Neural crest cell (in vitro differentiated cells): ENCODE measurements around the gene KRT77. TPM values are rescaled to one million over a fixed set of nuclear protein-coding genes. Genes with fewer than 3 reads are reported as not detected.

ENCODE experiments used
- DNase-seq: peaks from one replicate; pipeline ENCODE4 v3.0.0; 2021; ENCODE audit warnings: low read depth, mixed read lengths, low spot score
- H3K27ac Mint-ChIP-seq: one replicate; pipeline ENCODE4 v1.8.0; 2021; ENCODE audit warnings: mild to moderate bottlenecking, mixed read lengths; ENCODE audit not compliant: unreplicated experiment
- H3K27me3 Mint-ChIP-seq: 2 replicates; pipeline ENCODE4 v1.8.0; 2021; ENCODE audit warnings: low read depth, mild to moderate bottlenecking, mixed read lengths
- H3K36me3 Mint-ChIP-seq: 2 replicates; pipeline ENCODE4 v1.8.0; 2021; ENCODE audit warnings: low read depth, mild to moderate bottlenecking, mixed read lengths
- H3K4me1 Mint-ChIP-seq: 2 replicates; pipeline ENCODE4 v1.8.0; 2021; ENCODE audit warnings: mixed read lengths
- H3K4me3 Mint-ChIP-seq: one replicate; pipeline ENCODE4 v1.8.0; 2021; ENCODE audit warnings: mild to moderate bottlenecking, mixed read lengths
- H3K9me3 Mint-ChIP-seq: 2 replicates; pipeline ENCODE4 v1.8.0; 2021; ENCODE audit warnings: mixed read lengths
- total RNA-seq: library from RNA; stranded (reverse); gene quantifications from 2 replicates; pipeline ENCODE4 v1.2.1, GENCODE V29; 2021
- TF ChIP-seq, protein P1 (sequence below): fragments of 200-600 bp; sonication (generic); conservative IDR thresholded peaks from 2 replicates; pipeline ENCODE4 v1.5.0; 2021; ENCODE audit warnings: antibody characterized with exemption, mild to moderate bottlenecking

The KRT77 gene
- total RNA-seq, 1 donor from 2014 or later: not detected

DNA sequence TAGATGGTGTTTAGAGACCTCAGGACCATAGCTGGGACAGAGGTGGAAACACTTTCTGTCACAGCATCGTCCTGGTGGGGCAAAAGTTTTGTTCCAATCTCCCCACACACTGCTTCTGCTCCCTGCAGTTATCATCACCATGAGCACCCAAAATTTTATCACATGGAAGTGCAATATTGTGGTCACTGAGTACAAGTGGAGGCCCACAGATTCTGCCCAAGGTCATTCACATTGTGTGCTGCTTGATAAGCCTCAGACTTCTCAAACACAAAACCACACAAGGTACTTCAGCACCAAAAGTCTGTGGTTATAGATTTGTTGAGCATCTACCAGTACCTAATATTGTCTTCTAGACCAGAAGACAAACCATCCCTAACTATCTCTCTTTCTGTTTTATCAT lies 554 bp upstream of the KRT77 start:
- Mint-ChIP-seq H3K27me3 (peaks cover 24% of the 10 kb centered on the region), H3K4me1 (peaks cover 11% of the 10 kb centered on the region), H3K4me3 (no peak overlapping the region), H3K9me3 (no peaks in the 10 kb centered on the region), H3K27ac (no peak overlapping the region), H3K36me3 (no peaks in the 10 kb centered on the region)
- no peak for DNase-seq
- TF ChIP-seq, protein P1, sequence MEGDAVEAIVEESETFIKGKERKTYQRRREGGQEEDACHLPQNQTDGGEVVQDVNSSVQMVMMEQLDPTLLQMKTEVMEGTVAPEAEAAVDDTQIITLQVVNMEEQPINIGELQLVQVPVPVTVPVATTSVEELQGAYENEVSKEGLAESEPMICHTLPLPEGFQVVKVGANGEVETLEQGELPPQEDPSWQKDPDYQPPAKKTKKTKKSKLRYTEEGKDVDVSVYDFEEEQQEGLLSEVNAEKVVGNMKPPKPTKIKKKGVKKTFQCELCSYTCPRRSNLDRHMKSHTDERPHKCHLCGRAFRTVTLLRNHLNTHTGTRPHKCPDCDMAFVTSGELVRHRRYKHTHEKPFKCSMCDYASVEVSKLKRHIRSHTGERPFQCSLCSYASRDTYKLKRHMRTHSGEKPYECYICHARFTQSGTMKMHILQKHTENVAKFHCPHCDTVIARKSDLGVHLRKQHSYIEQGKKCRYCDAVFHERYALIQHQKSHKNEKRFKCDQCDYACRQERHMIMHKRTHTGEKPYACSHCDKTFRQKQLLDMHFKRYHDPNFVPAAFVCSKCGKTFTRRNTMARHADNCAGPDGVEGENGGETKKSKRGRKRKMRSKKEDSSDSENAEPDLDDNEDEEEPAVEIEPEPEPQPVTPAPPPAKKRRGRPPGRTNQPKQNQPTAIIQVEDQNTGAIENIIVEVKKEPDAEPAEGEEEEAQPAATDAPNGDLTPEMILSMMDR: no peak

DNA sequence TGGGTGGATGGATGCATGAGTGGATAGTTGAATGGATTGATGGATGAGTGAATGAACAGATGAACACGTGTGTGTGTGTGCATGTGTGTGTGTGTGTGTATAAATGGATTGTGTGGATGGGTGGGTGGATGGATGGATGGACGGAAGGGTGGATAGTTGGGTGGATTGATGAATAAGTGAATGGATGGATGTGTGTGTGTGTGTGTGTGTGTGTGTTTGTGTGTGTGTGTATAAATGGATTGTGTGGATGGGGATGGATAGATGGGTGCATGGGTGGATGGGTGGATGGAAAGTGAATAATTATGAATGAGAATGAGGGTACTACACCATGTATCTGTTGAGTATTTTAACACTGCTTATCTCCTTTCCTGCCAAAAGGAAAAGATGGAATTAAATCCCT lies 986 bp downstream of the KRT77 start:
- H3K9me3 Mint-ChIP-seq: no peaks in the 10 kb centered on the region
- peaks cover 2% of the 10 kb centered on the region for H3K4me1 Mint-ChIP-seq
- DNase-seq: no peak
- TF ChIP-seq, protein P1: no peak
- no peaks in the 10 kb centered on the region for H3K36me3 Mint-ChIP-seq
- H3K27me3 Mint-ChIP-seq: peaks cover 34% of the 10 kb centered on the region
- H3K4me3 Mint-ChIP-seq: no peak overlapping the region
- no peak overlapping the region for H3K27ac Mint-ChIP-seq

DNA sequence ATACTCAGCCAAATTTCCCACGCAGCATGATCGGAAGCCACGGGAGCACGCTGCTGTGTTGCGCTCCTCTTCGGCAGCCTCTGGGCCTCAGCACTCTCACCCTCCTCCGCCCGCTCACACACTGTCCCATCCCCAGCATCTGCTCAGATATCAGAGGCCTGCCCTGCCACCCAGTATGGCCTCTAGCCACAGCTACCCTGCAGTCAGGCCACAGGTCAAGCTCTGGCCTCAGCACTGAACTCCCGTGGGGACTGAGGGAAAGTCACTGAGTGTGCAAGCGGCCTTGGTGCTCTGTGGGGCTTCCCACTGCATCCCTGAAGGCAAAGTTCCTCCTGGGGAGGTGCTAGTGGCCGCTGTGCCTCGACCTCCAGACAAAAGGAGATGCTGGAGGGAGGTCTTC lies 2.0 kb downstream of the KRT77 start:
- TF ChIP-seq, protein P1: no peak
- peaks cover 32% of the 10 kb centered on the region for H3K27me3 Mint-ChIP-seq
- H3K27ac Mint-ChIP-seq: no peak overlapping the region
- H3K36me3 Mint-ChIP-seq: no peaks in the 10 kb centered on the region
- no peak overlapping the region for H3K4me3 Mint-ChIP-seq
- no peak for DNase-seq
- no peaks in the 10 kb centered on the region for H3K9me3 Mint-ChIP-seq
- no peaks in the 10 kb centered on the region for H3K4me1 Mint-ChIP-seq

DNA sequence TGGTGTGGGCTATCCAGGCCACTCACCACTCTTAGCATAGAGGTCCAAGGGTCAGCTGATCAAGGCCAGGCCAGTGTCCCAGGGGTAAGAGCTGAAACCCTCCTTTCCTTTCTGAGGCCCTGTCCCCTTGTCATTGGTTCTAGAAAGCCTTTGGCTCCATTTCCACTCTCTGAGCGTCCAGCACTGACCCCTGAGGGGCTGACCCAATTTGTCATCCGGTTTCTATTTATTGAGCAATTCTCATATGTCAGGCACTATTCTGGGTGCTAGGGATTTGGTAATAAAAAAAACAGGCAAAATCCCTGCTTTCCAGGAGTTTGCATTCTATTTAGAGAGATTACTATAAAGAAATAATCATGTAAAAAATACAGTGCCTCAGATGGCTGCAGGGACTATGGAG lies 3.4 kb downstream of the KRT77 start:
- H3K9me3 Mint-ChIP-seq: no peaks in the 10 kb centered on the region
- no peaks in the 10 kb centered on the region for H3K4me1 Mint-ChIP-seq
- TF ChIP-seq, protein P1: no peak
- peak overlapping the region; percentile 52 for H3K27ac Mint-ChIP-seq
- DNase-seq: no peak
- H3K36me3 Mint-ChIP-seq: no peaks in the 10 kb centered on the region
- no peak overlapping the region for H3K4me3 Mint-ChIP-seq
- H3K27me3 Mint-ChIP-seq: peaks cover 39% of the 10 kb centered on the region

DNA sequence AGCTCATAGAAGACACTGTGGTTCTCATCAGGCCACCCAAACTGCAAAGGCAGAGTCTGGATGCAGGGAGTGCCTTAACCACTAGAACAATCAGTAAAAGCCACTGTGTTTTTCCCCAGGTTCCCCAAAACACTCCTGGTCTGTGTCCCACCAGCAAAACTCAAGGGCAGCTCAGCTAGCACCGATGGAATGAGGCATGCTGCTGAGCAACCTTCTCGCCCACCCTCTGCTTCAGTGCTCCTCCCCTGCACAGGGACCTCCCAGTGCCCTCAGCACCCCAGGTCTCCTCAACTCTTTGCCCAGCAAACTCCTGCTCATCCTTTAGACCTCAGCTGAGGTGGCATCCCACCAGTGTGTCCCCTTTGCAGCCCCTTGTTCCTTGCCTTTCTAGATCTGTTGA lies 4.0 kb downstream of the KRT77 start:
- no peaks in the 10 kb centered on the region for H3K9me3 Mint-ChIP-seq

More for the DNA sequence above, 4.0 kb downstream of the KRT77 start:
- Mint-ChIP-seq H3K36me3 (no peaks in the 10 kb centered on the region), H3K4me3 (no peak overlapping the region), H3K27ac (no peak overlapping the region), H3K4me1 (no peaks in the 10 kb centered on the region), H3K27me3 (peaks cover 40% of the 10 kb centered on the region)
- no peak for DNase-seq
- TF ChIP-seq, protein P1: no peak
